Measurements from ENCODE around the gene FAN1. TPM values are rescaled to one million over a fixed set of nuclear protein-coding genes. Genes with fewer than 3 reads are reported as not detected.
"Not testable (repeated sequence)": the region's sequence is repeated elsewhere in the genome, so short reads cannot be mapped to it uniquely, and the experiment has no call there.

The FAN1 gene
- 13.5 and 16.6 TPM in 2 replicates for total RNA-seq (2014; rRNA removed; shearing (Covaris generic); ENCODE audit: low replicate concordance)

- peak; percentile 88 for DNase-seq (ENCODE audit: low read depth)
- in situ Hi-C loops (cut with HindIII; ENCODE audit: low pct_unique_long_range_greater_than_20kb, low sequenced_read_pairs), result no loop called here
These were observed at the start of gene FAN1 for GRCh38 chr15:30903497-30904187. Gene FAN1 (plus strand): TSS chr15:30903915. CDS start chr15:30904664, 749 bp downstream.

GRCh38 chr15:30859091-30859874 is 44.4 kb upstream of the FAN1 start:
- peak; percentile 8 for DNase-seq (ENCODE audit: low read depth)
- in situ Hi-C loops (cut with HindIII; ENCODE audit: low pct_unique_long_range_greater_than_20kb, low sequenced_read_pairs), result no loop called here

GRCh38 chr15:30865257-30865656 is 38.5 kb upstream of the FAN1 start:
- DNase-seq (ENCODE audit: low read depth), result no peak
- in situ Hi-C loops (cut with HindIII; ENCODE audit: low pct_unique_long_range_greater_than_20kb, low sequenced_read_pairs), result no loop called here

- in situ Hi-C loops (cut with HindIII; ENCODE audit: low pct_unique_long_range_greater_than_20kb, low sequenced_read_pairs), result no loop called here
- no peak for DNase-seq (ENCODE audit: low read depth)
These were observed 33.0 kb upstream of the FAN1 start for GRCh38 chr15:30870681-30871080.

GRCh38 chr15:30872341-30872748 is 31.4 kb upstream of the FAN1 start:
- in situ Hi-C loops (cut with HindIII; ENCODE audit: low pct_unique_long_range_greater_than_20kb, low sequenced_read_pairs), result no loop called here
- DNase-seq (ENCODE audit: low read depth), result no peak

- DNase-seq (ENCODE audit: low read depth), result no peak
- in situ Hi-C loops (cut with HindIII; ENCODE audit: low pct_unique_long_range_greater_than_20kb, low sequenced_read_pairs), result no loop called here
These were observed 26.6 kb upstream of the FAN1 start for GRCh38 chr15:30877070-30877469.

GRCh38 chr15:30878515-30878914 is 25.2 kb upstream of the FAN1 start:
- in situ Hi-C loops (cut with HindIII; ENCODE audit: low pct_unique_long_range_greater_than_20kb, low sequenced_read_pairs), result no loop called here
- no peak for DNase-seq (ENCODE audit: low read depth)

- no peak for DNase-seq (ENCODE audit: low read depth)
- in situ Hi-C loops (cut with HindIII; ENCODE audit: low pct_unique_long_range_greater_than_20kb, low sequenced_read_pairs), result no loop called here
These were observed 20.8 kb upstream of the FAN1 start for GRCh38 chr15:30882849-30883433.

- in situ Hi-C loops (cut with HindIII; ENCODE audit: low pct_unique_long_range_greater_than_20kb, low sequenced_read_pairs); DNase-seq (ENCODE audit: low read depth): not testable (repeated sequence)
These were observed 20.0 kb upstream of the FAN1 start for GRCh38 chr15:30883666-30884065.

- peak; percentile 21 for DNase-seq (ENCODE audit: low read depth)
- in situ Hi-C loops (cut with HindIII; ENCODE audit: low pct_unique_long_range_greater_than_20kb, low sequenced_read_pairs), result no loop called here
These were observed 17.9 kb upstream of the FAN1 start for GRCh38 chr15:30885814-30886213.

- no peak for DNase-seq (ENCODE audit: low read depth)
- in situ Hi-C loops (cut with HindIII; ENCODE audit: low pct_unique_long_range_greater_than_20kb, low sequenced_read_pairs), result no loop called here
These were observed 14.5 kb upstream of the FAN1 start for GRCh38 chr15:30889196-30889595.

GRCh38 chr15:30895461-30896210 is 8.1 kb upstream of the FAN1 start:
- in situ Hi-C loops (cut with HindIII; ENCODE audit: low pct_unique_long_range_greater_than_20kb, low sequenced_read_pairs), result no loop called here
- DNase-seq (ENCODE audit: low read depth), result no peak

- in situ Hi-C loops (cut with HindIII; ENCODE audit: low pct_unique_long_range_greater_than_20kb, low sequenced_read_pairs), result no loop called here
- DNase-seq (ENCODE audit: low read depth), result no peak
These were observed 7.5 kb upstream of the FAN1 start for GRCh38 chr15:30896211-30896606.

- in situ Hi-C loops (cut with HindIII; ENCODE audit: low pct_unique_long_range_greater_than_20kb, low sequenced_read_pairs), result no loop called here
- DNase-seq (ENCODE audit: low read depth), result no peak
These were observed 1.8 kb upstream of the FAN1 start for GRCh38 chr15:30901889-30902288.

- in situ Hi-C loops (cut with HindIII; ENCODE audit: low pct_unique_long_range_greater_than_20kb, low sequenced_read_pairs), result no loop called here
These were observed 1.1 kb downstream of the FAN1 start for GRCh38 chr15:30904812-30905211.

GRCh38 chr15:30905821-30906220 is 2.1 kb downstream of the FAN1 start:
- peak; percentile 34 for DNase-seq (ENCODE audit: low read depth)
- in situ Hi-C loops (cut with HindIII; ENCODE audit: low pct_unique_long_range_greater_than_20kb, low sequenced_read_pairs), result no loop called here

More at GRCh38 chr15:30904812-30905211, 1.1 kb downstream of the FAN1 start:
- DNase-seq (ENCODE audit: low read depth), result no peak

GRCh38 chr15:30906366-30906765 is 2.7 kb downstream of the FAN1 start:
- in situ Hi-C loops (cut with HindIII; ENCODE audit: low pct_unique_long_range_greater_than_20kb, low sequenced_read_pairs), result no loop called here

GRCh38 chr15:30913761-30914160 is 10.0 kb downstream of the FAN1 start:
- in situ Hi-C loops (cut with HindIII; ENCODE audit: low pct_unique_long_range_greater_than_20kb, low sequenced_read_pairs), result no loop called here
- DNase-seq (ENCODE audit: low read depth), result no peak

More at GRCh38 chr15:30906366-30906765, 2.7 kb downstream of the FAN1 start:
- peak; percentile 66 for DNase-seq (ENCODE audit: low read depth)

All from Caki2 (cell line).